Measurements from ENCODE around the gene HSBP1.

Gene HSBP1

DNA sequence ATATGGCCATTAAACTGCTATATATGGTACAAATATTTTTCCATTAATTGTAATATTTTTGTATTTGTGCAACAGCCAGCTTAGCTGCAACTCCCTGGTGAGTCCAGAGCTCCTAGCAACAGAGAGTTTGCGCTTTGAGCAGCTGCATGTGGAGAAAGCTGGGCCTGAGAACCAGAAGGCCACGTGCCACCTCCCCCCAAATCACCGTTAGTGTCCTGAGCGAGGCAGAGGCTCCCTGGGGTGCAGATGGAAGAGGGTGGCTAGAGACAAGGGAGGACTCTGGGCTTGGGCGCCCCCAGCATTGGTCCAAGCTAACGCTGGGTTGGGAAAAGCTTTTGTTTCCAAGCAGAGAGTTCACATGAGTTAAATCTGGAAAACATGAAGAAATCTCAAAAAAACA, 41.6 kb downstream of the HSBP1 start:
- in situ Hi-C loops (cut with MboI; ENCODE audit: low pct_unique_long_range_greater_than_20kb, low sequenced_read_pairs, unreplicated experiment) = no loop called here
- TF ChIP-seq, protein P1, sequence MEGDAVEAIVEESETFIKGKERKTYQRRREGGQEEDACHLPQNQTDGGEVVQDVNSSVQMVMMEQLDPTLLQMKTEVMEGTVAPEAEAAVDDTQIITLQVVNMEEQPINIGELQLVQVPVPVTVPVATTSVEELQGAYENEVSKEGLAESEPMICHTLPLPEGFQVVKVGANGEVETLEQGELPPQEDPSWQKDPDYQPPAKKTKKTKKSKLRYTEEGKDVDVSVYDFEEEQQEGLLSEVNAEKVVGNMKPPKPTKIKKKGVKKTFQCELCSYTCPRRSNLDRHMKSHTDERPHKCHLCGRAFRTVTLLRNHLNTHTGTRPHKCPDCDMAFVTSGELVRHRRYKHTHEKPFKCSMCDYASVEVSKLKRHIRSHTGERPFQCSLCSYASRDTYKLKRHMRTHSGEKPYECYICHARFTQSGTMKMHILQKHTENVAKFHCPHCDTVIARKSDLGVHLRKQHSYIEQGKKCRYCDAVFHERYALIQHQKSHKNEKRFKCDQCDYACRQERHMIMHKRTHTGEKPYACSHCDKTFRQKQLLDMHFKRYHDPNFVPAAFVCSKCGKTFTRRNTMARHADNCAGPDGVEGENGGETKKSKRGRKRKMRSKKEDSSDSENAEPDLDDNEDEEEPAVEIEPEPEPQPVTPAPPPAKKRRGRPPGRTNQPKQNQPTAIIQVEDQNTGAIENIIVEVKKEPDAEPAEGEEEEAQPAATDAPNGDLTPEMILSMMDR (IDR thresholded peaks at IDR 0.05; ENCODE audit: extremely low read depth, insufficient read depth, missing control alignments) = no peak
- no peak for DNase-seq (ENCODE audit: low spot score)

DNA sequence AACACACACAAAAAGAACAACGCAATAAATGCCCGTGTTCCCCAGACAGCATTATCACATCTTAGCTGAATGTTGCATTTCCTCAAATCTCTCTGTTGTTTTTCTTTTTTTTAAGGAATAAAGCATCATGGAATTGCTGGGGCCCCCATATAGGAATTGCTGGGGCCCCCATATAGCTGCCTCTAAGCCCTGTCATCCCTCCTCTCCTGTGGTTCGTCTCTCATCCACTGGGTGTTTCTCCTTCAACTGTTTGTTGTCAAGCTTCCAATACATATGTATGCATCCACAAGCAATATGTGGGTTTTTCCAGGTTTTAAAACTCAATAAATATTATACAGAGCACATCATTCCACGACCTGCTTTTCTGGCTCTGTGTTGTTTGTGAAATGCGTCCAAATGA, 43.2 kb downstream of the HSBP1 start:
- no peak for DNase-seq (ENCODE audit: low spot score)
- in situ Hi-C loops (cut with MboI; ENCODE audit: low pct_unique_long_range_greater_than_20kb, low sequenced_read_pairs, unreplicated experiment) = no loop called here
- TF ChIP-seq, protein P1 (IDR thresholded peaks at IDR 0.05; ENCODE audit: extremely low read depth, insufficient read depth, missing control alignments) = no peak

DNA sequence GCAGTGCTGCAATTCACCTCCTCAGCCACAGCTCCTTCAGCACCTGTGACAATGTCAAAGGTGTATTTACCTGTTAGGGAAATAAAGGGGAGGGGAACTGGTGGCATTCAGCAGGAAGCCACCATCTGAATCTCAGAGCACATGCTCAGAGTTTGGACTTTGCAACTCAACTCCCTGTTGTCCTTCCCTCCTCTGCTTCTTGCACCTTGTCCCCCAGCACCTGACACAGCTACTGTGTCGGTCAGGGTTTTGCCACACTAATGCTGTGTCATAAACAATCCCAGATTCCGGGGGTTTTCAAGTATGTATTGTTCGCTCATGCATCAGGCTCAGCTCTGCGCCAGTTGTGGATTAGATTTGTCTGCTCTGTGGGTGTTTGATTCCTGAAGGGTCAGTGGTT, 43.7 kb downstream of the HSBP1 start:
- peak; percentile 2 for DNase-seq (ENCODE audit: low spot score)
- in situ Hi-C loops (cut with MboI; ENCODE audit: low pct_unique_long_range_greater_than_20kb, low sequenced_read_pairs, unreplicated experiment) = no loop called here
- TF ChIP-seq, protein P1 (IDR thresholded peaks at IDR 0.05; ENCODE audit: extremely low read depth, insufficient read depth, missing control alignments) = no peak

DNA sequence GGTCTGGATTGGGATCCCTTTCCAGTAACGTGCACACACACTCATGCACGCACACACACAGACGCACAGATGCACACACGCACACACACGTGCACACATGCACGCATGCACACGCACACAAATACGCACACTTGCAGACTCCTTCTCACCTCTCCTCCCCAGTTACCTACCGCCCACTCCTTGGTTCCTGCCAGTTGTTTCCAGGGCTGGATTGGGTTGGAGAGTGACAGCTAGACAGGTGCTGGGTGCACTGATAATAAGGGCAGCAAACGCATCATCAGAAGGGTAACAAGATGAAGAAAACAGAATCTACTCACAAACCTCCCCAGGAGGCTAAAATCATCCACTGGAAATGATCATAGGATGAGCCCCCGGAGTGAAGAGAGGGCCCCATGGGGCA, 45.0 kb downstream of the HSBP1 start:
- TF ChIP-seq, protein P1 (IDR thresholded peaks at IDR 0.05; ENCODE audit: extremely low read depth, insufficient read depth, missing control alignments) = no peak
- in situ Hi-C loops (cut with MboI; ENCODE audit: low pct_unique_long_range_greater_than_20kb, low sequenced_read_pairs, unreplicated experiment) = no loop called here
- no peak for DNase-seq (ENCODE audit: low spot score)

DNA sequence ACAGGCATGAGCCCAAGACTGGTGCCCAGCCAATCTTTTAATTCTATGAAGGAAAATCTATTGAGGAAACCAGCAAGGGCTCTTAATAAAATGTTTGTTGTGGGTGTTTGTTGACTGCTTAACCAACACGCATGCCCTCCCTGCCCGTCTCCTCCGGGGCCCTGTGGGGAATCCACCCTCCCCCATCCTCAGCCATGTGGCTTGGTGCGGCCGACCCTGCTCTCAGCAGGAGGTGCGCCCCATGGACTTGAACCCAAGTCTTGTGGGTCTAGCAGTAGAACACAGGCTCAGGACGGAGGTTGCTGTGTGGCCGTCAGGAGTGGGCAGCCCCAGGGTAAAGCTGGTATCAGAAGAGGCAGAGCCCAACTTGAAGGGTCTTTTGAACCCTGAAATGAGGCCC, 46.1 kb downstream of the HSBP1 start:
- in situ Hi-C loops (cut with MboI; ENCODE audit: low pct_unique_long_range_greater_than_20kb, low sequenced_read_pairs, unreplicated experiment) = no loop called here
- TF ChIP-seq, protein P1 (IDR thresholded peaks at IDR 0.05; ENCODE audit: extremely low read depth, insufficient read depth, missing control alignments) = no peak
- no peak for DNase-seq (ENCODE audit: low spot score)

DNA sequence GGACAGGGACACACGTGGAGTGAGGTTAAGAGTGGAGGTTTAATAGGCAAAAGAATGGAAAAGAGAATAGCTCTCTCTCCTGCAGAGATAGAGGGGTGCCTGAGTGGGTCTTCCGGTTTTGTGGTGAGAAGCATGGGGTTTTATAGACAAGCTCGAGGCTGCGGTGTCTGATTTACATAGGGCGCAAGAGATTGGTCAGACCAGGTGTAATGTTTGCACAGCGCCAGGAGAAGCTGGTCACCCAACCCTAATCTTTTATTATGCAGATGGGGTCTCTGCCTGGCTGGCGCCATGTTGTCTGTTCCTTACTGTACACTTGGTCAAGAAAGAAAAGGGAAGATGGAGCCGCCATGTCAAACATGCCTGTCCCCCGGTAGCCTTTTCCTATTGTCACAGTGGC, 46.6 kb downstream of the HSBP1 start:
- TF ChIP-seq, protein P1 (IDR thresholded peaks at IDR 0.05; ENCODE audit: extremely low read depth, insufficient read depth, missing control alignments) = no peak
- in situ Hi-C loops (cut with MboI; ENCODE audit: low pct_unique_long_range_greater_than_20kb, low sequenced_read_pairs, unreplicated experiment) = no loop called here
- DNase-seq (ENCODE audit: low spot score) = no peak

DNA sequence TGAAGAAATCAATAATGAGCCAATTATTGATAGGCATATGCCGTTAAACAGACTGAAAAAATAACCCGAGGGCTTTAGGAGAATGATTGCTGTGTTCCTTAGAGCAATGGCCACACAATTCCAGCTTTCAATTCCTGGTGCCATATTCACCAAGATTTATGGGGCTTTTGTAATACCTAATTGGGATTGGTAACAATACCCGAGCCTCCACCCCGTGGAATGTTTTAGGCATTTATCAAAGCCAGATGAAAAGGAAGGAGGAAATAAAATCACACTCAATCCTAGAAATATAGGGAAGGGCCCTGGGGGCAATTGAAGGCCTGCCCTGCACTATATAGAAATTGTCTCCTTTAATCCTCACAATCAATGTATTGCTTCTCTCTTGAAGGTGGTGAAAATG, 49.0 kb downstream of the HSBP1 start:
- TF ChIP-seq, protein P1 (IDR thresholded peaks at IDR 0.05; ENCODE audit: extremely low read depth, insufficient read depth, missing control alignments) = no peak
- no peak for DNase-seq (ENCODE audit: low spot score)
- in situ Hi-C loops (cut with MboI; ENCODE audit: low pct_unique_long_range_greater_than_20kb, low sequenced_read_pairs, unreplicated experiment) = no loop called here

Measured in GM13977 (cell line).